HL-60 (cell line): ENCODE measurements around the gene BCAS4.

Source experiments
- GABPA ChIP-seq: IDR thresholded peaks from 2 replicates; pipeline ENCODE4 v1.6.1; 2012; ENCODE audit warnings: low read depth
- POLR2AphosphoS5 ChIP-seq: IDR thresholded peaks from 2 replicates; pipeline ENCODE4 v1.6.1; 2012; ENCODE audit warnings: low read depth
- SPI1 ChIP-seq: IDR thresholded peaks from 2 replicates; pipeline ENCODE4 v1.6.1; 2012; ENCODE audit warnings: low read depth, mild to moderate bottlenecking, borderline replicate concordance
- TF ChIP-seq, protein P1 (sequence below): IDR thresholded peaks from 2 replicates; pipeline ENCODE4 v1.6.1; 2012; ENCODE audit warnings: low read depth; ENCODE audit not compliant: insufficient replicate concordance
- TF ChIP-seq, protein P2 (sequence below): IDR thresholded peaks from one replicate; pipeline ENCODE4 v1.5.1; 2011; ENCODE audit warnings: low read length, control low read depth, inconsistent platforms; ENCODE audit not compliant: insufficient read depth

DNA sequence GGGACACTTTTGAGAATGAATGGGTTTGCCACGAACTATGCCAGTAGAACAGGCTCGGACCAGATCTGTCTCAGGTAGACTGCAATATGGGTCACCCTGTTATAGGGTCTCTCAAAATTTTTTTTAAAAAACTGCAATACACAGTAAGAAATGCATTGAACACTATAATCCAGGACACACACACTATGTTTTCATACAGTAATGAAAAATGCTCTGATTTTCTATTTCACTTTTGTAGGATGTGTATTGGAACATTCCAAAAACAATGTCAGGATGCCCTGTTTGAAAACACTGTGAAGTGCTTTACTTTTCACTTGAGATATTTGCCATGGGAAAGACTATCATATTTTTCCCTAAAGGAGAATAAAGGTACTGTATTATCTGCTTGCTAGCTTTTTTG lies 38.4 kb upstream of the BCAS4 start:
- TF ChIP-seq, protein P1, sequence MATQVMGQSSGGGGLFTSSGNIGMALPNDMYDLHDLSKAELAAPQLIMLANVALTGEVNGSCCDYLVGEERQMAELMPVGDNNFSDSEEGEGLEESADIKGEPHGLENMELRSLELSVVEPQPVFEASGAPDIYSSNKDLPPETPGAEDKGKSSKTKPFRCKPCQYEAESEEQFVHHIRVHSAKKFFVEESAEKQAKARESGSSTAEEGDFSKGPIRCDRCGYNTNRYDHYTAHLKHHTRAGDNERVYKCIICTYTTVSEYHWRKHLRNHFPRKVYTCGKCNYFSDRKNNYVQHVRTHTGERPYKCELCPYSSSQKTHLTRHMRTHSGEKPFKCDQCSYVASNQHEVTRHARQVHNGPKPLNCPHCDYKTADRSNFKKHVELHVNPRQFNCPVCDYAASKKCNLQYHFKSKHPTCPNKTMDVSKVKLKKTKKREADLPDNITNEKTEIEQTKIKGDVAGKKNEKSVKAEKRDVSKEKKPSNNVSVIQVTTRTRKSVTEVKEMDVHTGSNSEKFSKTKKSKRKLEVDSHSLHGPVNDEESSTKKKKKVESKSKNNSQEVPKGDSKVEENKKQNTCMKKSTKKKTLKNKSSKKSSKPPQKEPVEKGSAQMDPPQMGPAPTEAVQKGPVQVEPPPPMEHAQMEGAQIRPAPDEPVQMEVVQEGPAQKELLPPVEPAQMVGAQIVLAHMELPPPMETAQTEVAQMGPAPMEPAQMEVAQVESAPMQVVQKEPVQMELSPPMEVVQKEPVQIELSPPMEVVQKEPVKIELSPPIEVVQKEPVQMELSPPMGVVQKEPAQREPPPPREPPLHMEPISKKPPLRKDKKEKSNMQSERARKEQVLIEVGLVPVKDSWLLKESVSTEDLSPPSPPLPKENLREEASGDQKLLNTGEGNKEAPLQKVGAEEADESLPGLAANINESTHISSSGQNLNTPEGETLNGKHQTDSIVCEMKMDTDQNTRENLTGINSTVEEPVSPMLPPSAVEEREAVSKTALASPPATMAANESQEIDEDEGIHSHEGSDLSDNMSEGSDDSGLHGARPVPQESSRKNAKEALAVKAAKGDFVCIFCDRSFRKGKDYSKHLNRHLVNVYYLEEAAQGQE: no peak
- TF ChIP-seq, protein P2, sequence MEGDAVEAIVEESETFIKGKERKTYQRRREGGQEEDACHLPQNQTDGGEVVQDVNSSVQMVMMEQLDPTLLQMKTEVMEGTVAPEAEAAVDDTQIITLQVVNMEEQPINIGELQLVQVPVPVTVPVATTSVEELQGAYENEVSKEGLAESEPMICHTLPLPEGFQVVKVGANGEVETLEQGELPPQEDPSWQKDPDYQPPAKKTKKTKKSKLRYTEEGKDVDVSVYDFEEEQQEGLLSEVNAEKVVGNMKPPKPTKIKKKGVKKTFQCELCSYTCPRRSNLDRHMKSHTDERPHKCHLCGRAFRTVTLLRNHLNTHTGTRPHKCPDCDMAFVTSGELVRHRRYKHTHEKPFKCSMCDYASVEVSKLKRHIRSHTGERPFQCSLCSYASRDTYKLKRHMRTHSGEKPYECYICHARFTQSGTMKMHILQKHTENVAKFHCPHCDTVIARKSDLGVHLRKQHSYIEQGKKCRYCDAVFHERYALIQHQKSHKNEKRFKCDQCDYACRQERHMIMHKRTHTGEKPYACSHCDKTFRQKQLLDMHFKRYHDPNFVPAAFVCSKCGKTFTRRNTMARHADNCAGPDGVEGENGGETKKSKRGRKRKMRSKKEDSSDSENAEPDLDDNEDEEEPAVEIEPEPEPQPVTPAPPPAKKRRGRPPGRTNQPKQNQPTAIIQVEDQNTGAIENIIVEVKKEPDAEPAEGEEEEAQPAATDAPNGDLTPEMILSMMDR: no peak
- TF ChIP-seq POLR2AphosphoS5 (no peak), GABPA (no peak), SPI1 (no peak)
